OCI-LY3 (cell line): ENCODE data around the gene ASCL5.

Experiments
- H2AFZ ChIP-seq: fragments of 200-600, 300-600 bp; shearing (Covaris generic); 2 replicates; pipeline ENCODE4 v1.6.0; 2014; ENCODE audit warnings: antibody characterized with exemption, low read depth, low read length
- H3K27ac ChIP-seq: fragments of 200-600, 300-600 bp; sonication (generic); 2 replicates; pipeline ENCODE4 v1.5.1; 2014; ENCODE audit warnings: mild to moderate bottlenecking, low read length, moderate library complexity, mixed read lengths
- H3K27me3 ChIP-seq: fragments of 200-600, 300-600 bp; sonication (generic); 2 replicates; pipeline ENCODE4 v1.6.1; 2014; ENCODE audit warnings: low read depth, low read length, mixed read lengths
- H3K36me3 ChIP-seq: fragments of 200-600, 300-600 bp; sonication (generic); replicated peaks from 2 replicates; pipeline ENCODE3; 2014; ENCODE audit warnings: low read depth, low read length, mixed read lengths
- H3K4me1 ChIP-seq: fragments of 300-600, 200-600 bp; sonication (generic); 2 replicates; pipeline ENCODE4 v1.6.1; 2014; ENCODE audit warnings: low read length, mixed read lengths
- H3K4me2 ChIP-seq: fragments of 200-600, 300-600 bp; sonication (generic); 2 replicates; pipeline ENCODE4 v1.6.1; 2014; ENCODE audit warnings: low read length, mixed read lengths
- H3K4me3 ChIP-seq: fragments of 300-600, 200-600 bp; sonication (generic); 2 replicates; pipeline ENCODE4 v1.5.1; 2014; ENCODE audit warnings: antibody characterized with exemption, mild to moderate bottlenecking, low read length, moderate library complexity
- H3K79me2 ChIP-seq: fragments of 300-600, 200-600 bp; shearing (Covaris generic); 2 replicates; pipeline ENCODE4 v1.6.1; 2014; ENCODE audit warnings: mild to moderate bottlenecking, low read length, mixed read lengths
- H3K9ac ChIP-seq: fragments of 300-600, 200-600 bp; shearing (Covaris generic); 2 replicates; pipeline ENCODE4 v1.6.0; 2014; ENCODE audit warnings: mild to moderate bottlenecking, low read length, moderate library complexity
- H3K9me3 ChIP-seq: fragments of 200-600, 300-600 bp; shearing (Covaris generic); 2 replicates; pipeline ENCODE4 v1.6.1; 2014; ENCODE audit warnings: low read length, mixed read lengths; ENCODE audit not compliant: insufficient read depth
- H4K20me1 ChIP-seq: fragments of 200-600, 300-600 bp; sonication (generic); 2 replicates; pipeline ENCODE4 v1.6.1; 2016; ENCODE audit warnings: low read length, mixed read lengths; ENCODE audit not compliant: insufficient read depth
- CTCF ChIP-seq: fragments of 200-600, 300-600 bp; sonication (generic); IDR thresholded peaks from 2 replicates; pipeline ENCODE4 v1.5.1; 2014; ENCODE audit warnings: antibody characterized with exemption, low read length, low read depth
- EZH2phosphoT487 ChIP-seq: fragments of 200-600 bp; shearing (Covaris generic); IDR thresholded peaks from 2 replicates; pipeline ENCODE4 v1.6.1; 2018; ENCODE audit warnings: antibody characterized with exemption, mixed run types, low read depth

ASCL5 gene

GRCh38 chr1:201096041-201096461 lies 30.9 kb downstream of the ASCL5 start:
- TF ChIP-seq CTCF (no peak), EZH2phosphoT487 (no peak)
- Histone ChIP-seq H3K4me3 (no peak overlapping the region), H3K27ac (no peak overlapping the region), H3K9ac (no peak overlapping the region), H3K4me2 (peak overlapping the region; percentile 41), H3K4me1 (peaks cover 12% of the 10 kb centered on the region), H3K79me2 (no peaks in the 10 kb centered on the region), H3K27me3 (peaks cover 10% of the 10 kb centered on the region), H3K9me3 (no peaks in the 10 kb centered on the region), H3K36me3 (no peaks in the 10 kb centered on the region), H4K20me1 (no peaks in the 10 kb centered on the region), H2AFZ (no peak overlapping the region)

GRCh38 chr1:201095581-201095980 lies 31.4 kb downstream of the ASCL5 start:
- TF ChIP-seq EZH2phosphoT487 = no peak
- TF ChIP-seq CTCF = no peak
- Histone ChIP-seq H3K27me3 (peaks cover 10% of the 10 kb centered on the region), H3K9ac (no peak overlapping the region), H3K4me2 (peak overlapping the region; percentile 41), H3K4me1 (peaks cover 12% of the 10 kb centered on the region), H3K79me2 (no peaks in the 10 kb centered on the region), H3K9me3 (no peaks in the 10 kb centered on the region), H3K4me3 (no peak overlapping the region), H3K27ac (no peak overlapping the region), H4K20me1 (no peaks in the 10 kb centered on the region), H2AFZ (no peak overlapping the region), H3K36me3 (no peaks in the 10 kb centered on the region)

- Histone ChIP-seq H3K4me2 (no peak overlapping the region), H2AFZ (no peak overlapping the region), H3K79me2 (no peaks in the 10 kb centered on the region), H4K20me1 (no peaks in the 10 kb centered on the region), H3K9me3 (no peaks in the 10 kb centered on the region), H3K4me1 (peaks cover 12% of the 10 kb centered on the region), H3K27ac (no peak overlapping the region), H3K9ac (no peak overlapping the region), H3K4me3 (no peak overlapping the region), H3K36me3 (no peaks in the 10 kb centered on the region), H3K27me3 (peaks cover 14% of the 10 kb centered on the region)
- TF ChIP-seq EZH2phosphoT487 = no peak
- TF ChIP-seq CTCF = no peak
Observed at GRCh38 chr1:201094832-201095231, 32.2 kb downstream of the ASCL5 start.

- H3K9me3 ChIP-seq = no peaks in the 10 kb centered on the region
- no peak overlapping the region for H2AFZ ChIP-seq
- no peaks in the 10 kb centered on the region for H3K36me3 ChIP-seq
- H3K4me2 ChIP-seq = no peak overlapping the region
- H3K79me2 ChIP-seq = no peaks in the 10 kb centered on the region
- peaks cover 14% of the 10 kb centered on the region for H3K27me3 ChIP-seq
- no peaks in the 10 kb centered on the region for H4K20me1 ChIP-seq
- TF ChIP-seq CTCF (no peak), EZH2phosphoT487 (no peak)
- H3K4me3 ChIP-seq = no peak overlapping the region
- peaks cover 12% of the 10 kb centered on the region for H3K4me1 ChIP-seq
- no peak overlapping the region for H3K27ac ChIP-seq
- H3K9ac ChIP-seq = no peak overlapping the region
Observed at GRCh38 chr1:201093962-201094361, 33.0 kb downstream of the ASCL5 start.
